ENCODE results near the gene PLD5. TPM values are rescaled to one million over a fixed set of nuclear protein-coding genes. Genes with fewer than 3 reads are reported as not detected.

PLD5 gene
- total RNA-seq, 3 donors from 2014 or later (not counting 1 experiment from before 2014, with no cell fraction given): not detected

GRCh38 chr1:242426271-242426905 is 98.1 kb downstream of the PLD5 start:
- WGBS (ENCODE audit: insufficient coverage): 89% methylated on average over 3 of the region's 6 CpGs
- Mint-ChIP-seq H3K4me3 (no peak overlapping the region), H3K9me3 (peaks cover 0 to 4% of the 10 kb centered on the region in 2 donors), H3K27ac (no peak overlapping the region), H3K4me1 (no peaks in the 10 kb centered on the region), H3K27me3 (ENCODE audit: low read depth in 2 of 2) (no peaks in the 10 kb centered on the region), H3K36me3 (no peaks in the 10 kb centered on the region)
- Histone ChIP-seq H3K4me1 (ENCODE audit: control insufficient read depth, insufficient read depth, low read length) (no peaks in the 10 kb centered on the region), H3K27ac (ENCODE audit: low read length) (no peak overlapping the region), H3K9me3 (ENCODE audit: control insufficient read depth, insufficient read depth, low read length) (peaks cover 4% of the 10 kb centered on the region), H3K4me3 (ENCODE audit: low read length) (no peak overlapping the region), H3K27me3 (ENCODE audit: control insufficient read depth, insufficient read depth, low read length) (no peaks in the 10 kb centered on the region), H3K36me3 (ENCODE audit: control insufficient read depth, insufficient read depth, low read length) (no peaks in the 10 kb centered on the region)
- DNase-seq: no peak
- intact Hi-C loops (cut with micrococcal nuclease): no loop called here
- ATAC-seq: no peak
- no peak for TF ChIP-seq CTCF (IDR thresholded peaks at IDR 0.05)

- no peak for ATAC-seq
- Histone ChIP-seq H3K27me3 (ENCODE audit: control insufficient read depth, insufficient read depth, low read length) (no peaks in the 10 kb centered on the region), H3K9me3 (ENCODE audit: control insufficient read depth, insufficient read depth, low read length) (peaks cover 4% of the 10 kb centered on the region), H3K4me3 (ENCODE audit: low read length) (no peak overlapping the region), H3K27ac (ENCODE audit: low read length) (no peak overlapping the region), H3K4me1 (ENCODE audit: control insufficient read depth, insufficient read depth, low read length) (no peaks in the 10 kb centered on the region), H3K36me3 (ENCODE audit: control insufficient read depth, insufficient read depth, low read length) (no peaks in the 10 kb centered on the region)
- DNase-seq: no peak
- TF ChIP-seq CTCF (IDR thresholded peaks at IDR 0.05): no peak
- H3K9me3 Mint-ChIP-seq: peaks cover 4% of the 10 kb centered on the region in 2 donors
- H3K27me3 Mint-ChIP-seq (ENCODE audit: low read depth in 2 of 2): no peaks in the 10 kb centered on the region
- H3K4me3 Mint-ChIP-seq: no peak overlapping the region
- H3K27ac Mint-ChIP-seq: no peak overlapping the region
- H3K4me1 Mint-ChIP-seq: no peaks in the 10 kb centered on the region
- 100% methylated on average over 1 of the region's 4 CpGs for WGBS (ENCODE audit: insufficient coverage)
- no peaks in the 10 kb centered on the region for H3K36me3 Mint-ChIP-seq
- intact Hi-C loops (cut with micrococcal nuclease): no loop called here
These were observed 99.3 kb downstream of the PLD5 start for GRCh38 chr1:242425232-242425631.

- H3K4me1 Mint-ChIP-seq: no peaks in the 10 kb centered on the region
- no peak for DNase-seq
- no peaks in the 10 kb centered on the region for H3K4me1 ChIP-seq (ENCODE audit: control insufficient read depth, insufficient read depth, low read length)
- H3K36me3 Mint-ChIP-seq: no peaks in the 10 kb centered on the region
- ATAC-seq: no peak
- H3K4me3 Mint-ChIP-seq: no peak overlapping the region
- H3K27me3 ChIP-seq (ENCODE audit: control insufficient read depth, insufficient read depth, low read length): no peaks in the 10 kb centered on the region
- no peaks in the 10 kb centered on the region for H3K9me3 ChIP-seq (ENCODE audit: control insufficient read depth, insufficient read depth, low read length)
- TF ChIP-seq CTCF (IDR thresholded peaks at IDR 0.05): no peak
- no peak overlapping the region for H3K27ac Mint-ChIP-seq
- H3K36me3 ChIP-seq (ENCODE audit: control insufficient read depth, insufficient read depth, low read length): no peaks in the 10 kb centered on the region
- peaks cover 5% of the 10 kb centered on the region in 2 donors for H3K9me3 Mint-ChIP-seq
- intact Hi-C loops (cut with micrococcal nuclease): no loop called here
- no peak overlapping the region for H3K27ac ChIP-seq (ENCODE audit: low read length)
- H3K27me3 Mint-ChIP-seq (ENCODE audit: low read depth in 2 of 2): no peaks in the 10 kb centered on the region
- no peak overlapping the region for H3K4me3 ChIP-seq (ENCODE audit: low read length)
- 75% methylated on average over 1 of the region's 1 CpG for WGBS (ENCODE audit: insufficient coverage)
These were observed 107.8 kb downstream of the PLD5 start for GRCh38 chr1:242416657-242417056.

GRCh38 chr1:242412921-242413320 is 111.6 kb downstream of the PLD5 start:
- H3K4me3 ChIP-seq (ENCODE audit: low read length): no peak overlapping the region
- Mint-ChIP-seq H3K4me3 (no peak overlapping the region), H3K27me3 (ENCODE audit: low read depth in 2 of 2) (no peaks in the 10 kb centered on the region), H3K36me3 (no peaks in the 10 kb centered on the region), H3K9me3 (peaks cover 0 to 9% of the 10 kb centered on the region in 2 donors), H3K27ac (no peak overlapping the region), H3K4me1 (no peaks in the 10 kb centered on the region)
- no peak for TF ChIP-seq CTCF (IDR thresholded peaks at IDR 0.05)
- WGBS (ENCODE audit: insufficient coverage): 41% methylated on average over 5 of the region's 6 CpGs
- no peak for ATAC-seq
- intact Hi-C loops (cut with micrococcal nuclease): no loop called here
- H3K9me3 ChIP-seq (ENCODE audit: control insufficient read depth, insufficient read depth, low read length): no peaks in the 10 kb centered on the region
- H3K27me3 ChIP-seq (ENCODE audit: control insufficient read depth, insufficient read depth, low read length): no peaks in the 10 kb centered on the region
- no peaks in the 10 kb centered on the region for H3K4me1 ChIP-seq (ENCODE audit: control insufficient read depth, insufficient read depth, low read length)
- no peak overlapping the region for H3K27ac ChIP-seq (ENCODE audit: low read length)
- no peak for DNase-seq
- H3K36me3 ChIP-seq (ENCODE audit: control insufficient read depth, insufficient read depth, low read length): no peaks in the 10 kb centered on the region
